Measurements from ENCODE around the gene GALNS.

The GALNS gene

GRCh38 chr16:88784074-88784855 lies 72.5 kb downstream of the GALNS start:
- Histone ChIP-seq H3K27me3 (ENCODE audit: insufficient read depth, low read length, poor library complexity) (no peaks in the 10 kb centered on the region), H3K4me2 (ENCODE audit: insufficient read depth, low read length) (peak overlapping the region; percentile 73), H3K9ac (ENCODE audit: low read depth, low read length) (peak overlapping the region; percentile 94), H3K27ac (ENCODE audit: low read length) (peak overlapping the region; percentile 86), H4K20me1 (ENCODE audit: insufficient read depth, low read length) (peaks cover 42% of the 10 kb centered on the region), H3K79me2 (ENCODE audit: insufficient read depth, low read length) (peaks cover 67% of the 10 kb centered on the region), H3K36me3 (ENCODE audit: insufficient read depth, low read length) (peaks cover 5% of the 10 kb centered on the region; the same call in 1 of the 2 replicates), H3K4me1 (ENCODE audit: insufficient read depth, low read length) (peaks cover 48% of the 10 kb centered on the region), H2AFZ (ENCODE audit: low read depth, low read length) (peak overlapping the region; percentile 69), H3K9me3 (ENCODE audit: insufficient read depth, low read length, severe bottlenecking) (no peaks in the 10 kb centered on the region), H3K4me3 (ENCODE audit: low read depth in 1 of 2, low read length in 2 of 2) (peak overlapping the region; percentile 56 to 64; a peak in 3 of 4 replicates)
- ATAC-seq (ENCODE audit: insufficient read depth, low read depth) (peak; percentile 21), DNase-seq (peak; percentile 68)
- TF ChIP-seq, protein P1, sequence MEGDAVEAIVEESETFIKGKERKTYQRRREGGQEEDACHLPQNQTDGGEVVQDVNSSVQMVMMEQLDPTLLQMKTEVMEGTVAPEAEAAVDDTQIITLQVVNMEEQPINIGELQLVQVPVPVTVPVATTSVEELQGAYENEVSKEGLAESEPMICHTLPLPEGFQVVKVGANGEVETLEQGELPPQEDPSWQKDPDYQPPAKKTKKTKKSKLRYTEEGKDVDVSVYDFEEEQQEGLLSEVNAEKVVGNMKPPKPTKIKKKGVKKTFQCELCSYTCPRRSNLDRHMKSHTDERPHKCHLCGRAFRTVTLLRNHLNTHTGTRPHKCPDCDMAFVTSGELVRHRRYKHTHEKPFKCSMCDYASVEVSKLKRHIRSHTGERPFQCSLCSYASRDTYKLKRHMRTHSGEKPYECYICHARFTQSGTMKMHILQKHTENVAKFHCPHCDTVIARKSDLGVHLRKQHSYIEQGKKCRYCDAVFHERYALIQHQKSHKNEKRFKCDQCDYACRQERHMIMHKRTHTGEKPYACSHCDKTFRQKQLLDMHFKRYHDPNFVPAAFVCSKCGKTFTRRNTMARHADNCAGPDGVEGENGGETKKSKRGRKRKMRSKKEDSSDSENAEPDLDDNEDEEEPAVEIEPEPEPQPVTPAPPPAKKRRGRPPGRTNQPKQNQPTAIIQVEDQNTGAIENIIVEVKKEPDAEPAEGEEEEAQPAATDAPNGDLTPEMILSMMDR (IDR thresholded peaks at IDR 0.05; ENCODE audit: borderline replicate concordance, extremely low read depth, low read length, poor library complexity, severe bottlenecking), result peak; percentile 57
- no peak for TF ChIP-seq EZH2 (IDR thresholded peaks at IDR 0.05; ENCODE audit: borderline replicate concordance, low read depth, low read length, severe bottlenecking)

DNA sequence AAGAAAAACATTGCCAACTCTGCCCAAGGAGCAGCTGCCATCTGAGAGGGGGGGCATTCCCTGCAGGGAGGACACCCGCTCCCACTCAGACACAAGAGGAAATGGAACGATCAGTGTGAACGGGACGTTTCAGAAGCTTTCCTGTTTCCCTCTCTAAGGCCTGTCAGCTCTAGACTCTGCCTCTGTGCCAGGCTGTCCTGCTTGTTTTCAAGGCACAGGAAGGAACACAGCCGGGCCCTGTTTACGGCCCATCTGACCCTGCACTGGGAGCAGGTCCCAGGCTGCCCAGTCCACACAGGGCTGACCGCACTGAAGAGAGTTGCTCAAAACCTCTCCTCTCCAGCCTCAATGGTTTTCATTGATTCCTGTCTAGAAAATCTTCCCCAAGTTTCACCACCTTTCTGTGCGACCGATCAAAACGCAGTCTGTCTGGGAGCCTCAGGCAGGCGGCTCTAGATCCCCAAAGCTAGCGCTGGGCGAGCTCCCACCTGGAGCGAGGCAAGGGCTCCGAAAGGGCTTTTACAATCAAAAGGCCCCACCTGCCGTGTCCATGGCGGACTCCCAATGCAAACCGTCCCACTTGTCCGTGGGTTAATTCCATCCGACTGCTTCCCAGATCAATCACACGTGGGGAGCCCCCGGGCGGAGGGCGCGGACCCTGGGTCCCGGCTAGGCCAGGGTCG lies 73.2 kb downstream of the GALNS start:
- peaks cover 74% of the 10 kb centered on the region for H3K79me2 ChIP-seq (ENCODE audit: insufficient read depth, low read length)
- H3K4me1 ChIP-seq (ENCODE audit: insufficient read depth, low read length), result peaks cover 47% of the 10 kb centered on the region
- no peak overlapping the region for H2AFZ ChIP-seq (ENCODE audit: low read depth, low read length)
- no peaks in the 10 kb centered on the region for H3K27me3 ChIP-seq (ENCODE audit: insufficient read depth, low read length, poor library complexity)
- peaks cover 5% of the 10 kb centered on the region; the same call in 1 of the 2 replicates for H3K36me3 ChIP-seq (ENCODE audit: insufficient read depth, low read length)
- DNase-seq, result peak; percentile 55
- TF ChIP-seq, protein P1 (IDR thresholded peaks at IDR 0.05; ENCODE audit: borderline replicate concordance, extremely low read depth, low read length, poor library complexity, severe bottlenecking), result no peak
- no peak for TF ChIP-seq EZH2 (IDR thresholded peaks at IDR 0.05; ENCODE audit: borderline replicate concordance, low read depth, low read length, severe bottlenecking)
- H3K27ac ChIP-seq (ENCODE audit: low read length), result peak overlapping the region; percentile 86
- H4K20me1 ChIP-seq (ENCODE audit: insufficient read depth, low read length), result peaks cover 50% of the 10 kb centered on the region
- H3K9ac ChIP-seq (ENCODE audit: low read depth, low read length), result peak overlapping the region; percentile 94
- peak; percentile 20 for ATAC-seq (ENCODE audit: insufficient read depth, low read depth)
- H3K4me2 ChIP-seq (ENCODE audit: insufficient read depth, low read length), result peak overlapping the region; percentile 73
- peak overlapping the region; percentile 56 to 64; a peak in 3 of 4 replicates for H3K4me3 ChIP-seq (ENCODE audit: low read depth in 1 of 2, low read length in 2 of 2)
- no peaks in the 10 kb centered on the region for H3K9me3 ChIP-seq (ENCODE audit: insufficient read depth, low read length, severe bottlenecking)

GRCh38 chr16:88782454-88783390 lies 74.0 kb downstream of the GALNS start:
- Histone ChIP-seq H2AFZ (ENCODE audit: low read depth, low read length) (no peak overlapping the region), H3K27ac (ENCODE audit: low read length) (peak overlapping the region; percentile 86), H3K9me3 (ENCODE audit: insufficient read depth, low read length, severe bottlenecking) (no peaks in the 10 kb centered on the region), H3K27me3 (ENCODE audit: insufficient read depth, low read length, poor library complexity) (no peaks in the 10 kb centered on the region), H3K36me3 (ENCODE audit: insufficient read depth, low read length) (peaks cover 5% of the 10 kb centered on the region; the same call in 1 of the 2 replicates), H3K4me2 (ENCODE audit: insufficient read depth, low read length) (peak overlapping the region; percentile 73), H3K4me1 (ENCODE audit: insufficient read depth, low read length) (peaks cover 47% of the 10 kb centered on the region), H4K20me1 (ENCODE audit: insufficient read depth, low read length) (peaks cover 58% of the 10 kb centered on the region), H3K9ac (ENCODE audit: low read depth, low read length) (peak overlapping the region; percentile 94), H3K79me2 (ENCODE audit: insufficient read depth, low read length) (peaks cover 82% of the 10 kb centered on the region), H3K4me3 (ENCODE audit: low read depth in 1 of 2, low read length in 2 of 2) (peak overlapping the region in 1 of 2 experiments; percentile 56; a peak in 2 of 4 replicates)
- TF ChIP-seq EZH2 (IDR thresholded peaks at IDR 0.05; ENCODE audit: borderline replicate concordance, low read depth, low read length, severe bottlenecking), result no peak
- TF ChIP-seq, protein P1 (IDR thresholded peaks at IDR 0.05; ENCODE audit: borderline replicate concordance, extremely low read depth, low read length, poor library complexity, severe bottlenecking), result no peak
- DNase-seq (no peak), ATAC-seq (ENCODE audit: insufficient read depth, low read depth) (no peak)

Measured in DND-41 (cell line).